CD4-positive, alpha-beta T cell treated with Interferon gamma for 1 hour (primary cell): Measurements from ENCODE around the gene EEF1AKMT1.

Experiments used
- DNase-seq: peaks from one replicate; pipeline ENCODE4 v3.0.0-alpha.2; 2020

EEF1AKMT1 gene

GRCh38 chr13:20773194-20774080, at the start of gene EEF1AKMT1:
Gene EEF1AKMT1, minus strand, starts transcription at chr13:20773961. Its CDS starts 16,363 bp downstream, at chr13:20757598.
- peak; percentile 93 for DNase-seq

- no peak for DNase-seq
Observed at GRCh38 chr13:20823071-20823470, 49.3 kb upstream of the EEF1AKMT1 start.

GRCh38 chr13:20822406-20822805, 48.6 kb upstream of the EEF1AKMT1 start:
- no peak for DNase-seq

GRCh38 chr13:20819715-20820114, 46.0 kb upstream of the EEF1AKMT1 start:
- DNase-seq: no peak

GRCh38 chr13:20815464-20815863, 41.7 kb upstream of the EEF1AKMT1 start:
- DNase-seq: no peak

- no peak for DNase-seq
Observed at GRCh38 chr13:20814224-20814910, 40.6 kb upstream of the EEF1AKMT1 start.

- DNase-seq: no peak
Observed at GRCh38 chr13:20812890-20813289, 39.1 kb upstream of the EEF1AKMT1 start.

- no peak for DNase-seq
Observed at GRCh38 chr13:20810808-20811207, 37.0 kb upstream of the EEF1AKMT1 start.

- no peak for DNase-seq
Observed at GRCh38 chr13:20808874-20809273, 35.1 kb upstream of the EEF1AKMT1 start.

GRCh38 chr13:20803180-20803965, 29.6 kb upstream of the EEF1AKMT1 start:
- DNase-seq: no peak

GRCh38 chr13:20801707-20802106, 27.9 kb upstream of the EEF1AKMT1 start:
- DNase-seq: no peak

- no peak for DNase-seq
Observed at GRCh38 chr13:20799726-20800416, 26.1 kb upstream of the EEF1AKMT1 start.

GRCh38 chr13:20798027-20798426, 24.3 kb upstream of the EEF1AKMT1 start:
- peak; percentile 4 for DNase-seq

- no peak for DNase-seq
Observed at GRCh38 chr13:20796791-20797508, 23.2 kb upstream of the EEF1AKMT1 start.

- DNase-seq: no peak
Observed at GRCh38 chr13:20789665-20790064, 15.9 kb upstream of the EEF1AKMT1 start.

GRCh38 chr13:20788312-20788711, 14.6 kb upstream of the EEF1AKMT1 start:
- no peak for DNase-seq

GRCh38 chr13:20787180-20787579, 13.4 kb upstream of the EEF1AKMT1 start:
- DNase-seq: no peak

GRCh38 chr13:20782116-20782708, 8.5 kb upstream of the EEF1AKMT1 start:
- no peak for DNase-seq

GRCh38 chr13:20780317-20780716, 6.6 kb upstream of the EEF1AKMT1 start:
- DNase-seq: no peak

- no peak for DNase-seq
Observed at GRCh38 chr13:20779405-20779804, 5.6 kb upstream of the EEF1AKMT1 start.

- DNase-seq: no peak
Observed at GRCh38 chr13:20778311-20778710, 4.5 kb upstream of the EEF1AKMT1 start.

- no peak for DNase-seq
Observed at GRCh38 chr13:20776751-20777150, 3.0 kb upstream of the EEF1AKMT1 start.
